ENCODE measurements around the gene NTM.
A peak's percentile ranks its signal among the peaks of the same experiment; 100 is the strongest.
"Not testable (repeated sequence)": the region's sequence is repeated elsewhere in the genome, so short reads cannot be mapped to it uniquely, and the experiment has no call there.

Gene NTM

GRCh38 chr11:131668500-131669400 lies 298.3 kb downstream of the NTM start:
- DNase-seq (ENCODE audit: low read depth in 2 of 2) = peak; percentile 23 to 24

GRCh38 chr11:131669401-131669780 lies 299.0 kb downstream of the NTM start:
- no peak for DNase-seq (ENCODE audit: low read depth in 2 of 2)

GRCh38 chr11:131670876-131671275 lies 300.5 kb downstream of the NTM start:
- no peak for DNase-seq (ENCODE audit: low read depth in 2 of 2)

GRCh38 chr11:131671320-131671719 lies 300.9 kb downstream of the NTM start:
- no peak for DNase-seq (ENCODE audit: low read depth in 2 of 2)

- no peak for DNase-seq (ENCODE audit: low read depth in 2 of 2)
Observed at GRCh38 chr11:131671734-131672133, 301.3 kb downstream of the NTM start.

GRCh38 chr11:131672191-131672590 lies 301.8 kb downstream of the NTM start:
- no peak for DNase-seq (ENCODE audit: low read depth in 2 of 2)

- DNase-seq (ENCODE audit: low read depth in 2 of 2) = peak in 1 of 2 donors; percentile 38
Observed at GRCh38 chr11:131674051-131674755, 303.8 kb downstream of the NTM start.

- DNase-seq (ENCODE audit: low read depth in 2 of 2) = no peak
Observed at GRCh38 chr11:131675121-131675888, 304.9 kb downstream of the NTM start.

- DNase-seq (ENCODE audit: low read depth in 2 of 2) = no peak
Observed at GRCh38 chr11:131677828-131678470, 307.5 kb downstream of the NTM start.

- DNase-seq (ENCODE audit: low read depth in 2 of 2) = no peak
Observed at GRCh38 chr11:131678658-131679340, 308.4 kb downstream of the NTM start.

GRCh38 chr11:131680448-131680847 lies 310.0 kb downstream of the NTM start:
- not testable (repeated sequence) for DNase-seq (ENCODE audit: low read depth in 2 of 2)

- DNase-seq (ENCODE audit: low read depth in 2 of 2) = no peak
Observed at GRCh38 chr11:131681920-131682319, 311.5 kb downstream of the NTM start.

- DNase-seq (ENCODE audit: low read depth in 2 of 2) = no peak
Observed at GRCh38 chr11:131682373-131683015, 312.1 kb downstream of the NTM start.

GRCh38 chr11:131683131-131683530 lies 312.7 kb downstream of the NTM start:
- no peak for DNase-seq (ENCODE audit: low read depth in 2 of 2)

GRCh38 chr11:131683666-131684065 lies 313.3 kb downstream of the NTM start:
- no peak for DNase-seq (ENCODE audit: low read depth in 2 of 2)

GRCh38 chr11:131684111-131685060 lies 314.0 kb downstream of the NTM start:
- no peak for DNase-seq (ENCODE audit: low read depth in 2 of 2)

GRCh38 chr11:131685206-131685605 lies 314.8 kb downstream of the NTM start:
- no peak for DNase-seq (ENCODE audit: low read depth in 2 of 2)

GRCh38 chr11:131685906-131686305 lies 315.5 kb downstream of the NTM start:
- no peak for DNase-seq (ENCODE audit: low read depth in 2 of 2)

GRCh38 chr11:131686836-131687235 lies 316.4 kb downstream of the NTM start:
- no peak for DNase-seq (ENCODE audit: low read depth in 2 of 2)
